ENCODE measurements around the gene TMSB10.
"Not testable (repeated sequence)": the region's sequence is repeated elsewhere in the genome, so short reads cannot be mapped to it uniquely, and the experiment has no call there.

Gene TMSB10

GRCh38 chr2:84904717-84905174, 710 bp upstream of the TMSB10 start:
- no peak for DNase-seq

- DNase-seq, result peak; percentile 60
Measured at GRCh38 chr2:84906108-84906899, 848 bp downstream of the TMSB10 start.

GRCh38 chr2:84906900-84907714, 1.7 kb downstream of the TMSB10 start:
- DNase-seq, result no peak

GRCh38 chr2:84908948-84909713, 3.7 kb downstream of the TMSB10 start:
- no peak for DNase-seq

GRCh38 chr2:84911135-84911678, 5.8 kb downstream of the TMSB10 start:
- DNase-seq, result no peak

GRCh38 chr2:84912984-84913383, 7.5 kb downstream of the TMSB10 start:
- no peak for DNase-seq

GRCh38 chr2:84914334-84914733, 8.9 kb downstream of the TMSB10 start:
- DNase-seq, result no peak

- not testable (repeated sequence) for DNase-seq
Measured at GRCh38 chr2:84915675-84916074, 10.2 kb downstream of the TMSB10 start.

- not testable (repeated sequence) for DNase-seq
Measured at GRCh38 chr2:84917821-84918220, 12.4 kb downstream of the TMSB10 start.

- no peak for DNase-seq
Measured at GRCh38 chr2:84918430-84918829, 13.0 kb downstream of the TMSB10 start.

- peak; percentile 41 for DNase-seq
Measured at GRCh38 chr2:84919885-84920580, 14.6 kb downstream of the TMSB10 start.

GRCh38 chr2:84923009-84923408, 17.6 kb downstream of the TMSB10 start:
- DNase-seq, result no peak

GRCh38 chr2:84924173-84925106, 19.0 kb downstream of the TMSB10 start:
- DNase-seq, result no peak

GRCh38 chr2:84925336-84925723, 19.9 kb downstream of the TMSB10 start:
- no peak for DNase-seq

GRCh38 chr2:84925724-84926376, 20.4 kb downstream of the TMSB10 start:
- DNase-seq, result peak; percentile 100

- no peak for DNase-seq
Measured at GRCh38 chr2:84927275-84927627, 21.8 kb downstream of the TMSB10 start.

- no peak for DNase-seq
Measured at GRCh38 chr2:84931384-84931821, 25.9 kb downstream of the TMSB10 start.

- DNase-seq, result peak; percentile 41
Measured at GRCh38 chr2:84938194-84938879, 32.9 kb downstream of the TMSB10 start.

- peak; percentile 44 for DNase-seq
Measured at GRCh38 chr2:84939426-84940087, 34.1 kb downstream of the TMSB10 start.
